HG03521 (cell line): ENCODE data around the gene MAGI1.
"Not testable (repeated sequence)": the region's sequence is repeated elsewhere in the genome, so short reads cannot be mapped to it uniquely, and the experiment has no call there.

ENCODE experiments used
- ATAC-seq: cut with Tn5 transposase; IDR thresholded peaks from one replicate; pipeline ENCODE4 v1.9.1; 2021; ENCODE audit warnings: mild to moderate bottlenecking, moderate library complexity; ENCODE audit not compliant: unreplicated experiment

Gene MAGI1

GRCh38 chr3:65886391-65886790 is 152.3 kb downstream of the MAGI1 start:
- no peak for ATAC-seq

DNA sequence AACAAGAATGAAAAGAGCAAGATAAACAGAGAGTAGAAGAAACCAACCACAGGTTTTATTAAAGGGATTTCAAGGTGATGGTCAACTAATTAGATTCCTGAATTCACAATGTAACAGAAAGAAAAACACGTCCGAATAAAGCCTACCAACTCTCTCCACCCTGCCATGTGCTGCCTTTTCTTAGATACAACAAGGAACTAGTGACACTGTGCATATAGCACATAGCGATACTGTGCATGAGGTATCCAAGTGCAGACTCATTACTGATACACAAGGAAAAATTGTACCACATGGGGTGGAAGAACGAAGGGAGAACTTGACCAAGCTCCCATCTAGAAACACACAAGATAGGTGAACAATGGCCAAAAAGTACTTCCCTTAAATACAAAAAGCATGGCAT is 154.6 kb downstream of the MAGI1 start:
- no peak for ATAC-seq

DNA sequence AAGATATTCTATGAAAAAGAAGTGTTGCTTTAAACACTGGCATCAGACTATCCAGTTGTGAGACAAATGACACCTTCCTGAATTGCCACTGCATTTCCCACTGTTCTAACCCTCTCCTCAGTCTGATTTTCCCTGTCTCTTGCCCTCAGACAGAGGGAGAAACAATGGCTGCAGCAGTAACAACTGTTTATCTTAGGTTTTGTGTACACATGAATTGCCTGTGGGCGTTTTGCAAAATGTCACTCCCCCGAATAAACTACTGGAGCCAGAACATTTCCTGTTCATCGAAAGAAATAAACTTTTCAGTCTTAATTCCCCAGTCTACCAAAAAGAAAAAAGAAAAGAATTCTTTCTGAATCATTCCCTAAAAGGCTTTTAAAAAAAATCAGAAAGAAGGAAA is 155.1 kb downstream of the MAGI1 start:
- no peak for ATAC-seq

- ATAC-seq = no peak
These were observed 158.4 kb downstream of the MAGI1 start for GRCh38 chr3:65880350-65880749.

GRCh38 chr3:65879372-65879771 is 159.3 kb downstream of the MAGI1 start:
- ATAC-seq = no peak

DNA sequence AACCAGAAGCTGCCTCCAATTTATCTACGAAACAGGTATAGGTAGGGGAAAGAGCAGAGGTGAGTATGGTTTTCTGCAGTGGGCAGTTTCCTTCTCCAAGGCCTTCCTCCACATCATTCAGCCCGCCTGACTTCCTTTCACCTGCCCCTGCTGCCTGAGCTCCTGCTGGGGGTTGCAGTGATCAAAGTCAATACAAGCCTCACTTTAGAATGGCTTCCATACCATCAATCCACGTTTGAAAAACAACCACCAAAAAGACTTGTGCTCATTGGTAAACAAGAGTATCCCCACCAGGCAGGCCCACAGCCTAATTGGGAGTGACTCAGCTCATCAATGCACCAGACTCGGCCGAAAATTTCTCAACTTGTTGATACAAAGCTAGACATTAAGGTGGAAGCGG is 159.9 kb downstream of the MAGI1 start:
- no peak for ATAC-seq

GRCh38 chr3:65877160-65877559 is 161.6 kb downstream of the MAGI1 start:
- ATAC-seq = no peak

- ATAC-seq = no peak
These were observed 162.7 kb downstream of the MAGI1 start for GRCh38 chr3:65876028-65876420.

DNA sequence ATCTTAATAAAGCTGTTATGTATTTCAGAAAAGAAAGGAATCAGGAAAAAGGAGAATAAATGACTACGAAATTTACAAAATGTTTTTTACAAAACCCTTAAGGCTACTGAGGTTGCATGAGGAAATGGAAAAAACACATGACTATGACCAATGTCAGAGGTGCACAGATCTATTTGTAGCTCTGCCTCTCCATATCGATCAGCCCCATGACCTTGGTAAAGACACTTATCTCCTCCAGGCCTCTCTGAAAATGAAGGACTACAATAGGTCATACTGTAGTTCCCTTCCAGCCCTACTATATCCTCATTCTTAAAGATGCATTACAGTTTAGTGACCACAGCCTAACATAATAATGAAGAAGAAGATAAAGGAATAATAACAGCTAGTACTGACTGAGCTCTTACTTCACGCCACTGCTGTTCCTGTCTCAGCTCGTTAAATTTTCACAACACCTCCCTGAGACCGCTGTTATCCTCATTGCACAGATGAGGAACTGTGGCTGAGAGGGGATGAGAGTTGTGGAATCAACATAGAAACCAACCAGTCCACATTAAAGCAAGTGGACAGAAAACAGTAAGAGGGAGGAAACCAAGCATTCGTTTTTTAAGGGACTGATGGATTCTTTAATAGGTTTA is 163.2 kb downstream of the MAGI1 start:
- no peak for ATAC-seq

GRCh38 chr3:65873869-65874268 is 164.8 kb downstream of the MAGI1 start:
- ATAC-seq = no peak

- ATAC-seq = no peak
These were observed 165.7 kb downstream of the MAGI1 start for GRCh38 chr3:65873028-65873427.

GRCh38 chr3:65871305-65872141 is 167.2 kb downstream of the MAGI1 start:
- ATAC-seq = no peak

DNA sequence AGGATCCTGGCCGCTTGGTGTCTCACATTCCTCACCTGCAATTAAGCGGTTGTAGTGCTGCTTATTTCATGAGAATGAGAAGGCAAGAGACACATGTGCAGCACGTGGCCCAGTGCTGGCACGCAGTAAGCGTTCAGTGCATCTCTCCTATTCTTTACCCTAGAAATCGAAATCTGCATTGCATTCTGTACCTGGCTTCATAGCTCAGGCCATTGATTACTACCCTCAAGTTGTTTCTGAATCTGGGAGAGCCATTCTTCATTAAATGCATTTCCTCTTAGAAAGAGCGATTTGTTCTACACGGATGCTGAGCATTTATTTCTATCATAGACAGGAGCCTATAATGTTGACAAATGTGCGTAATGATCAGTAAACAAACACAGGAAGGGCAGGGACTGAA is 168.9 kb downstream of the MAGI1 start:
- no peak for ATAC-seq

GRCh38 chr3:65867463-65868210 is 171.1 kb downstream of the MAGI1 start:
- no peak for ATAC-seq

DNA sequence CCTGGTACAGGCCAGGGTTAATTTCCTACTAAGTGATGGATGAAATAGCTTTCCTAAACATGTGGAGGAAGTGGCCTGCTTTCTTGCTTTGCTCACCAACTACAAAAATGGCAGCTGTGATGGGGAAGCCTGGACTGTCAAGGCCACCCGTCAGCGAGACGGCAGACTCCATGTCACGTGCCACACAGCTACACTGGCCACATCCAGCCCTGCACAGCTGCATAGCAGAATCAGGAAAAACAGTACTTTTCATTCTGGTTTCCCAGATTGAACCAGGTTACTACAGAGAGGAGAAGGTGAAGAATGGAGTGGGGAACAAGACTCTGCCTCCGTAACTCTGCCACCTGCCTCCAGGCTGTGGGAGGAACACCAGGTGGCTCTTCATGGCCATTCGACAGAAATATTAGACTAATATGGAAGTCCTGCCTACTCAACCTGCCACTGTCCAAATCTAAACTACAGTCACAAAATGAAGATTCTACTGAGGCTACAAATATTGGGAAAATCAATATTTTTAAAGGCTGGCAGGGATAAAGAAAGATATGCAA is 174.3 kb downstream of the MAGI1 start:
- no peak for ATAC-seq

DNA sequence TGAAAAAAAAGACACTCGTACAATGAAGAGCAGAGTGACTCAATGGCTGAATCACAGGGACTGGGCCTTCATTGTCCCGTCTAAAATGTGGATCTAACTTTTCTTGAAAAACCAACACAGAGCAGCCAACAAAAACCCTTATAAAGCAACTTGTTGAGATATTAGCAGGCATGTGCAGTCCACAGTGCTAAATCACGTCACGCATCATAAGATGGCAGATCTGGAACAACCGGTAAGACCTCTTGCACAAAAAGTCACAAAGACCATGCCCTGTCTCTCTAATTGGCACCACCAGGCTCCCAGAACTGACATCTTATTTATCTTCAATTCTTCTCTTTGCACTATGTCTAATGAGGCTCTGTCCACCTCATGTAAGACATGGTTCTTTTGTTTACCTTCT is 177.0 kb downstream of the MAGI1 start:
- ATAC-seq = no peak

DNA sequence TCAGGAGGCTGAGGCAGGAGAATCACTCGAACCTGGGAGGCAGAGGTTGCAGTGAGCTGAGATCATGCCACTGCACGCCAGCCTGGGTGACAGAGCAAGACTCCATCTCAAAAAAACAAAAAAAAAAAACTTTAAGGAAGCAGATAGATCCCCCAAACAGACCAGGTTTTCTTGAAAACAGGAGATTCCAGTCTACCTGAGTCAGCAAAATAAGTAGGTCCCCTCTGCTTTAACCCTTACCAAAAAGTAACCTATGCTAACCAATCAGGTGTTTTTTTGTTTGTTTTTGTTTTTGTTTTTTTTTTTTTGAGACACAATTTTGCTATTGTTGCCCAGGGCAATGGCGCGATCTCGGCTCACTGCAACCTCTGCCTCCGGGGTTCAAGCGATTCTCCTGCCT is 179.1 kb downstream of the MAGI1 start:
- not testable (repeated sequence) for ATAC-seq

- no peak for ATAC-seq
These were observed 180.0 kb downstream of the MAGI1 start for GRCh38 chr3:65858749-65859148.

DNA sequence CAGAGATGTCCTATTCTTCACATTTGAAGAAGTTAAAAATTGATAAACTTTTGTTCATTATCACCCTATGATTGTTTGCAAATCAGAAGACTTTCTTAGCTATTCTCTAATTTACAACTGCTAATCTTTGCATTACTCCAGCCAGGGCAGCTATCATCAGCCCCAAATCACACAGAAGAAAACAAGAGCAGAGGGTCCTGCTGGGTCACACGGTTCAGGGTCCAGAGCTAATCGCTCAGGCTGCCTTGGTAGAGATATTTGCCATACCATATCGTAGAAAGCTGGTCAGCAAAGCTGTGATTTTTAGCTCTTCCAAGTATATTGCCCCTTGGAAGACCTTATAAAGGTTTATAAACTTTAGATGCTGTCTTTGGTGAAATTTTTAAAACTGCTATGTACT is 181.4 kb downstream of the MAGI1 start:
- no peak for ATAC-seq

DNA sequence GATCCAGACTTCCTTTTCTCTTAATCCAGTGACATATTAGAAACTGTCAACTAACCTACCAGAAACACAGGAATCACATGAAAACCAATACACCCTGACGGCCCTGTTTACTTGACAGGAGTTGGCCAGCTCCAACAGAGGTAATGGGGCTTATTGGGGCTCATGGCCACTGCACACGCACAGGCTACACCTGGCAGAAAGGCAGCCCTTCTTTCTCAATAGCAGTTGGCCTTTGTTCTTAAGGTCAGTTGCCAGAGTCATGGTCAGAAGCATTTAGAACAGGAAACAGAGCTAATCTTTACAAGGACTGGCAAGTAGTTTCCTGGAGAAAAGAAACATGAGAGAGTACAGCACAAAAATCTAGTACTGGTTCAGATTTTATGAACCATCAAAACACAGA is 181.8 kb downstream of the MAGI1 start:
- ATAC-seq = no peak

DNA sequence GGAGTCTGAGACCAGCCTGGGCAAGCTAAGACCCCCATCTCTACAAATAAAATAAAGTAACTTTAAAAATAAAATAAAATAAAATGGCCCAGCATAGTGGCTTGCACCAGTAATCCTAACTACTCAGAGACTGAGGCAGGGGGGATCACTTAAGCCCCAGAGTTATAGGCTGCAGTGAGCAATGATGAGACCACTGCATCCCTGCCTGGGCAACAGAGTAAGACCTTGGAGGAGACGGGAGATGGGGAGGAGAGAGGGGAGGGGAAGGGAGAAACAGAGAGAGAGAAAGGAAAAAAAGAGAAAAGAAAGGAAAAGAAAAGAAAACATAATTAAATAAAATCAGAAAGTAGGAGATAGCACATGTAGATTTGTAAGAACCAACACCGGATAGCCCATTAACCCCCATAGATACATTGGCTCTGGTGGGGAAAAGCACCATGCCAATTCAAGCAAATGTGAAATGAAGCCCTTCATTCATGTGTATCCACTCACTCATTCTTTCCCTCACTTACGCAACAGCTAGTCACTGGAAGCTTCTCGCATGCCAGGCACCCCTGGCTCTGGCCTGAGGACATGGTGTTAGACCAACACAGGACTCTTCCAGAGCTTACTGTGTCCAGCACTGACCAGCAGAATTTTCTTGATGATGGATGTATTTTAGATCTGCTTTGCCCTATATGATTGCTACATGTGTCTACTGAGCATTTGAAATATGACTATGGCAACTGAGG is 183.2 kb downstream of the MAGI1 start:
- ATAC-seq = no peak
